Fibroblast of the aortic adventitia (primary cell): ENCODE data around the gene POP7. TPM values are rescaled to one million over a fixed set of nuclear protein-coding genes. Genes with fewer than 3 reads are reported as not detected.

Experiments
- DNase-seq: peaks from one replicate; pipeline ENCODE4 v3.0.0-alpha.2; 2010; ENCODE audit warnings: low read depth
- H3K4me3 ChIP-seq: 2 replicates; pipeline ENCODE4 v1.5.1; 2011; ENCODE audit warnings: low read depth, mild to moderate bottlenecking, control low read depth, low read length, moderate library complexity
- total RNA-seq: library from RNA; depleted of rRNA; stranded (reverse); fragments of >200 nt; gene quantifications from 2 replicates; pipeline ENCODE4 v1.2.3, GENCODE V29; 2012; ENCODE audit warnings: low replicate concordance
- TF ChIP-seq, protein P1 (sequence below): IDR thresholded peaks from 2 replicates; pipeline ENCODE4 v1.5.1; 2011; ENCODE audit warnings: mild to moderate bottlenecking, low read length, control low read depth, inconsistent platforms; ENCODE audit not compliant: insufficient read depth

The POP7 gene
- total RNA-seq, 1 donor = 32.4 TPM

DNA sequence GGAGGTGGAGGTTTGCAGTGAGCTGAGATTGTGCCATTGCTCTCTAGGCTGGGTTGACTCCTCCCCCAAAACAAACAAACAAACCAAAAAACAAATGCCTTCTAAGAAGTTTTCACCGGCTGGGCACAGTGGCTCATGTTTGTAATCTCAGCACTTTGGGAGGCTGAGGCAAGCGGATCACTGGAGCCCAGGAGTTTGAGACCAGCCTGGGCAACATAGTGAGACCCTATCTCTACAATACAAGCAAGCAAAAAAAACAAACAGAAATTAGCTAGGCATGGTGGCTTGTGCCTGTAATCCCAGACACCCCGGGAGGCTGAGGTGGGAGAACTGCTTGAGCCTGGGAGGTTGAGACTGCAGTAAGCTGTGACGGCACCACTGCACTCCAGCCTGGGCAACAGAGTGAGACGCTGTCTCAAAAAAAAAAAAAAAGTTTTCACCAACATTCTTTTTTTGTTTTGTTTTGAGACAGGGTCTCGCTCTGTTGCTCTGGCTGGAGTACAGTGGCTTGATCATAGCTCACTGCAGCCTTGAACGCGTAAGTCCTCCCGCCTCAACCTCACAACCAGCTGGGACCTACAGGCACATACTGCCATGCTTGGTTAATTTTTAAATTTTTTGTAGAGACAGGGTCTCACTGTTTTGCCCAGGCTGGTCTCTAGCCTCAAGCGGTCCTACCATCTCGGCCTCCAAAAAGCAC is 26.2 kb downstream of the POP7 start:
- TF ChIP-seq, protein P1, sequence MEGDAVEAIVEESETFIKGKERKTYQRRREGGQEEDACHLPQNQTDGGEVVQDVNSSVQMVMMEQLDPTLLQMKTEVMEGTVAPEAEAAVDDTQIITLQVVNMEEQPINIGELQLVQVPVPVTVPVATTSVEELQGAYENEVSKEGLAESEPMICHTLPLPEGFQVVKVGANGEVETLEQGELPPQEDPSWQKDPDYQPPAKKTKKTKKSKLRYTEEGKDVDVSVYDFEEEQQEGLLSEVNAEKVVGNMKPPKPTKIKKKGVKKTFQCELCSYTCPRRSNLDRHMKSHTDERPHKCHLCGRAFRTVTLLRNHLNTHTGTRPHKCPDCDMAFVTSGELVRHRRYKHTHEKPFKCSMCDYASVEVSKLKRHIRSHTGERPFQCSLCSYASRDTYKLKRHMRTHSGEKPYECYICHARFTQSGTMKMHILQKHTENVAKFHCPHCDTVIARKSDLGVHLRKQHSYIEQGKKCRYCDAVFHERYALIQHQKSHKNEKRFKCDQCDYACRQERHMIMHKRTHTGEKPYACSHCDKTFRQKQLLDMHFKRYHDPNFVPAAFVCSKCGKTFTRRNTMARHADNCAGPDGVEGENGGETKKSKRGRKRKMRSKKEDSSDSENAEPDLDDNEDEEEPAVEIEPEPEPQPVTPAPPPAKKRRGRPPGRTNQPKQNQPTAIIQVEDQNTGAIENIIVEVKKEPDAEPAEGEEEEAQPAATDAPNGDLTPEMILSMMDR = no peak
- no peak overlapping the region for H3K4me3 ChIP-seq
- no peak for DNase-seq

DNA sequence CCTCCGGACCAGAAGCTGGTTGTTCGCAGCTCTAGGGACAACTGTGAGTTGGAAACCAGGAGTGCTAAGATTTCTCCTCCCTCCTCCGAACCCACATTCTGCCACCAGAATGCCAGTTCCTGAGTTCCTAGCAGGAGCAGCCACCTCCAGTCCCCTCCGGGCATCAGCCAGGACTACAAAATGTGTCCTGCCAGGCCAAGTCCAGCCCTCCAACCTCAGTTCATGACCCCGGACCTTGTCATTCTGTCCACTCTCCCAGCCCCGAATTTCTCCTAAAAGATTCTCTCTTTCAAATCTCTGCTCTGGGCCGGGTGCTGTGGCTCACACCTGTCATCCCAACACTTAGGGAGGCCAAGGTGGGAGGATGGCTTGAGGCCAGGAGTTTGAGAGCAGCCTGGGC is 29.8 kb downstream of the POP7 start:
- no peak overlapping the region for H3K4me3 ChIP-seq
- DNase-seq = no peak
- TF ChIP-seq, protein P1 = no peak

DNA sequence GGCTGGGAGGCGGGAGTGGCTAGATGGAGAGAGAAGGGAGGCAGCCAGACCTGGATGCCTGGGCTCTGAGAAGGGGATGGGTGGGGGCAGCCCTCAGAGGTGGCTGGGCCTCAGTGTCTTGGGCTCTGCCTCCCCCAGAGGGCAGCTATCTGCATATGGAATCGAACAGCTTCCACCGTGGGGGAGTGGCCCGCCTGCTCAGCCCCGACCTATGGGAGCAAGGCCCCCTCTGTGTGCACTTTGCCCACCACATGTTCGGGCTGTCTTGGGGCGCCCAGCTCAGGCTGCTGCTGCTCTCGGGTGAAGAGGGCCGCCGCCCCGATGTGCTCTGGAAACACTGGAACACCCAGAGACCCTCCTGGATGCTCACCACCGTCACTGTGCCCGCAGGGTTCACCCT is 30.8 kb downstream of the POP7 start:
- TF ChIP-seq, protein P1 = no peak
- H3K4me3 ChIP-seq = no peak overlapping the region
- DNase-seq = no peak

DNA sequence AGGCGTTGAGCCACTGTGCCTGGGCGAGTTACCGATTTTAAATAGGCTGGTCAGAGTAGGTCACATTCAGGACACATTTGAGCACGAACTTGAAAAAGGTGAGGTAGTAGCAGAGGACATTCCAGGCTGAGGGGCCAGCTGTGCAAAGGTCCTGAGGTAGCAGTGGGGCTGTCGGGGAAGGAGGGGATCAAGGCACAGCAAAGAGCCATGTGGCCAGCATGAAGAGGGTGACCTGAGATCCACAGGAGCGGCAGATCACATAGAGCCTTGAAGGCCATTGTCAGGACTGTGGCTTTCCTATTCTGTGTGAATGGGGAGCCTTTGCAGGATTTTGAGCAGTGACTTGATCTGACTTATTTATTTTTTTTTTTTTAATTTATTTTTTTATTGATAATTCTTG is 34.0 kb downstream of the POP7 start:
- H3K4me3 ChIP-seq = no peak overlapping the region
- DNase-seq = no peak
- TF ChIP-seq, protein P1 = no peak

DNA sequence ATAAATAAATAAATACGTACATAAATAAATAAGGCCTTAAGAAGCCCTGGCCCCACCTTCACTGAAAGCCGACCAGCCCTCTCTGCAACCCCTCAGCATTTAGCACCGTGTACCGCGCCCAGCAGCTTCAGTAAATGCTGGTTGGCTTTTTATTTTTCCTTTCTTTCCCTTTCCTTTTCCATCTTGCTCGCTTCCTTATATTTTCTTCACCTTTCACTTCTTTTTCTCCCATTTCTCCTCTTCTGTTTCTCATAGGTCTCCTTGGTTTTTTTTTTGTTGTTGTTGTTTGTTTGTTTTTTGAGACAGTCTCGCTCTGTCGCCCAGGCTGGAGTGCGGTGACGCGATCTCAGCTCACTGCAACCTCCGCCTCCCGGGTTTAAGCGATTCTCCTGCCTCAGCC is 38.7 kb downstream of the POP7 start:
- DNase-seq = no peak
- TF ChIP-seq, protein P1 = no peak
- H3K4me3 ChIP-seq = no peak overlapping the region

DNA sequence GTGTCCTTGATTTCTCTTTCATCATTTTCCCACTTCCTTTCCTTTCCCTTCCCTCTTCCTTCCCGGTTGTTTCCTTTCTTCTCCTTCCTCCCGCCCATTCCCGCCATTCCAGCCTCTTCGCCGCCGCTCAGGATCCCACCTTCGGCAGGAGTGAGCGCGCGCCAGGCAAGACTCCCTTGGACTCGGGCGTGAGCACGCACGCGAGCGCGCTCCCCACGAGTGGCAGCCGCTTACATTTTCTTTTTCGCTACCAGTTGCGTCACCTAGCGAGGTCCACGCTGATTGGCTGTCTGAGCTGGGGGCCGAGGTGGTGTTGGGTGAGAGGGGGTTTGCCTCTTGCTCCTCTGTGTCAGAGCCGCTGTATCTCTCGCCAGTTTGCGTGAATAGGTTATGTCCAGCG is 39.3 kb downstream of the POP7 start:
- TF ChIP-seq, protein P1 = no peak
- peak; percentile 60 for DNase-seq
- peak overlapping the region; percentile 53 for H3K4me3 ChIP-seq

DNA sequence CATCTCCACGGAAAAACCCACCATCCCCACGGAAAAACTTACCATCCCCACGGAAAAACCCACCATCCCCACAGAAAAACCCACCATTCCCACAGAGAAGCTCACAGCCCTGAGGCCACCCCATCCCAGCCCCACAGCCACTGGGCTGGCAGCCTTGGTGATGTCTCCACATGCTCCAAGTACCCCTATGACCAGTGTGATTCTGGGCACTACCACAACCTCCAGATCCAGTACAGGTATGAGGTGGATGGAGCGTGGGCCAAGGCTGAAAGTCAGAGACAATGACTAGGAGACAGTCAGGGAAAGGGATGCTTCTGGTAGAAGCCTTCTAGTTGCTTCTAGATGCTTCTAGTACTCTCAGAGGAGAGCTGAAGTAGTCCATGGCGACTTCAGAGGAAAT is 47.1 kb downstream of the POP7 start:
- TF ChIP-seq, protein P1 = no peak
- no peak overlapping the region for H3K4me3 ChIP-seq
- DNase-seq = no peak
